ENCODE results near the gene SLC38A8. TPM values are rescaled to one million over a fixed set of nuclear protein-coding genes. Genes with fewer than 3 reads are reported as not detected.

Gene SLC38A8
- polyA plus RNA-seq, 2 of the 4 experiments (the other 2 are of a cell fraction), result not detected

DNA sequence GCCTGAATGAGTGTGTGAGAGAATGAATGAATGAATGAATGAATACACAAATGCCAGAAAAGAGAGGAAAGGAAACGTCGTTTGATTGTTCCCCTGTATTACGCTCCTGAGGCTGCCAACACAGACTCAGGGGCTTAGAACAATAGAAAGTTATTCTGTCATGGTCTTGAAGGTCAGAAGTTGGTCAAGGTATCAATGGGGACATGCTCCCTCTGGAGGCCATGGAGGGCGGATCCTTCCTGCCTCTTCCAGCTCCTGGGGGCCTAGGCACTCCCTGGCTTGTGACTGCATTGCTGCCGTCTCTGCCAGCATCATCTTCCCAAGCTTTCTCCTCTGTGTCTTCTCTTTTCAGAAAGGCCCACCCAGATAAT lies 1.5 kb upstream of the SLC38A8 start:
- no peak overlapping the region for H3K27ac ChIP-seq
- 56% methylated on average over 5 of the region's 5 CpGs for WGBS (ENCODE audit: missing lambda C conversion rate)
- DNase-seq (ENCODE audit: low read depth in 1 of 2, low spot score in 1 of 2), result peak; percentile 42 to 53
- ChIA-PET POLR2A (no interaction called here), CTCF (interaction anchor here (0.6 to 11.3 kb wide), 14 partner anchors 9 to 380 kb away, joined by 3 to 87 read pairs (median 4); no protein-coding TSS in a partner anchor)
- ATAC-seq, result peak; percentile 61 to 84; a peak in 4 of 6 replicates
- FAIRE-seq, result no peak
- TF ChIP-seq ZFP36 (IDR thresholded peaks at IDR 0.05; ENCODE audit: borderline replicate concordance, partially characterized antibody), result no peak
- TF ChIP-seq RAD21 (conservative IDR thresholded peaks at IDR 0.05 in 1 of 2, IDR thresholded peaks at IDR 0.05 in 1 of 2), result peak; percentile 36 to 55; a peak in 4 of 5 replicates
- no peak for TF ChIP-seq ZSCAN20 (CRISPR knock-in tag; IDR thresholded peaks at IDR 0.05)
- TF ChIP-seq, protein P1, sequence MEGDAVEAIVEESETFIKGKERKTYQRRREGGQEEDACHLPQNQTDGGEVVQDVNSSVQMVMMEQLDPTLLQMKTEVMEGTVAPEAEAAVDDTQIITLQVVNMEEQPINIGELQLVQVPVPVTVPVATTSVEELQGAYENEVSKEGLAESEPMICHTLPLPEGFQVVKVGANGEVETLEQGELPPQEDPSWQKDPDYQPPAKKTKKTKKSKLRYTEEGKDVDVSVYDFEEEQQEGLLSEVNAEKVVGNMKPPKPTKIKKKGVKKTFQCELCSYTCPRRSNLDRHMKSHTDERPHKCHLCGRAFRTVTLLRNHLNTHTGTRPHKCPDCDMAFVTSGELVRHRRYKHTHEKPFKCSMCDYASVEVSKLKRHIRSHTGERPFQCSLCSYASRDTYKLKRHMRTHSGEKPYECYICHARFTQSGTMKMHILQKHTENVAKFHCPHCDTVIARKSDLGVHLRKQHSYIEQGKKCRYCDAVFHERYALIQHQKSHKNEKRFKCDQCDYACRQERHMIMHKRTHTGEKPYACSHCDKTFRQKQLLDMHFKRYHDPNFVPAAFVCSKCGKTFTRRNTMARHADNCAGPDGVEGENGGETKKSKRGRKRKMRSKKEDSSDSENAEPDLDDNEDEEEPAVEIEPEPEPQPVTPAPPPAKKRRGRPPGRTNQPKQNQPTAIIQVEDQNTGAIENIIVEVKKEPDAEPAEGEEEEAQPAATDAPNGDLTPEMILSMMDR (IDR thresholded peaks at IDR 0.05), result peak; percentile 46; the same call in 2 of the 3 replicates
- no peak for TF ChIP-seq CHD4 (IDR thresholded peaks at IDR 0.05; ENCODE audit: borderline replicate concordance)
- peak; percentile 44; the same call in 2 of the 3 replicates for TF ChIP-seq SMC3 (IDR thresholded peaks at IDR 0.05)
- TF ChIP-seq, protein P2, sequence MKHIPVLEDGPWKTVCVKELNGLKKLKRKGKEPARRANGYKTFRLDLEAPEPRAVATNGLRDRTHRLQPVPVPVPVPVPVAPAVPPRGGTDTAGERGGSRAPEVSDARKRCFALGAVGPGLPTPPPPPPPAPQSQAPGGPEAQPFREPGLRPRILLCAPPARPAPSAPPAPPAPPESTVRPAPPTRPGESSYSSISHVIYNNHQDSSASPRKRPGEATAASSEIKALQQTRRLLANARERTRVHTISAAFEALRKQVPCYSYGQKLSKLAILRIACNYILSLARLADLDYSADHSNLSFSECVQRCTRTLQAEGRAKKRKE (CRISPR knock-in tag; IDR thresholded peaks at IDR 0.05; ENCODE audit: low read depth), result no peak
- no peak for TF ChIP-seq FOXS1 (CRISPR knock-in tag; IDR thresholded peaks at IDR 0.05)
- no peak for TF ChIP-seq CBX2 (IDR thresholded peaks at IDR 0.05; ENCODE audit: borderline replicate concordance, low read depth)
- H3K4me3 ChIP-seq, result no peak overlapping the region
- H3K4me2 ChIP-seq, result no peak overlapping the region
- no peaks in the 10 kb centered on the region for H3K9me3 ChIP-seq
- H3K4me1 ChIP-seq, result no peaks in the 10 kb centered on the region

DNA sequence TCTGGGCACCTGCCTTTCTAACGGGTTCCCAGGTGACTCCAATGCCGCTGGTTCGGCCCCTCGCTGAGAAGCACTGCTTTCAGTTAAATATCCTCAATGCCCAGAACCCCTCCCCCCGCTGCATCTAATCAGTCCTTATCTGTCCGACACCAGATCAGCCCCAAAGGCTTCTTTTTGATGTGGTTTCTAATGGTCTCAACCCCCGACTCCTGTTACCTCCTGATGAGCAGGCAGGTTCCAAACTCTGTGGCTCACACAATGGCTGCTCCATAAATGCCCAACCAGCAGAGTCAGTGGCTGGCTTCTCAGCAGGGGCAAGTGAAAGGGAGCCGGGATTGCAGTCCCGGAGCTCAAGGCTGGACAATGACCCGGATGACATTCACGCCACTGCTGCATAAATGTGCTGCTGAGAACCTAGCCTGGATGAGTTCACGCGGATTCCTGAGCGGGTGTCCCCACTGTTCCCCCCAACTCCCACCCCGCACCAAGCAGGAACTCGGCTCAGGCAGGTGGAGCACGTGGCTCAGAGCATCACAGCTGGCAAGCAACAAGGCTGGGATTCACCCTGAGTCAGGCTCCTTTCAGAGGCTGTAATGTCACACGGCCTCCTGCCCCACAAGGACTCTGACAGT lies 1.0 kb upstream of the SLC38A8 start:
- ChIA-PET CTCF (interaction anchor here (1.1 to 11.3 kb wide), 8 partner anchors 10 to 218 kb away, joined by 4 to 87 read pairs (median 10); no protein-coding TSS in a partner anchor), POLR2A (no interaction called here)
- Histone ChIP-seq H3K9me3 (no peaks in the 10 kb centered on the region), H3K4me2 (no peak overlapping the region), H3K27ac (no peak overlapping the region), H3K4me3 (no peak overlapping the region), H3K4me1 (no peaks in the 10 kb centered on the region)
- no peak for FAIRE-seq
- DNase-seq (ENCODE audit: low read depth in 1 of 2, low spot score in 1 of 2), result no peak
- peak in 1 of 2 experiments; percentile 15; a peak in 3 of 6 replicates for ATAC-seq
- TF ChIP-seq, protein P2 (CRISPR knock-in tag; IDR thresholded peaks at IDR 0.05; ENCODE audit: low read depth), result no peak
- TF ChIP-seq HOXA7 (CRISPR knock-in tag; IDR thresholded peaks at IDR 0.05) (no peak), GATA3 (IDR thresholded peaks at IDR 0.05; ENCODE audit: borderline replicate concordance) (no peak), RNF2 (IDR thresholded peaks at IDR 0.05; ENCODE audit: borderline replicate concordance, low read depth) (no peak), FOXS1 (CRISPR knock-in tag; IDR thresholded peaks at IDR 0.05) (no peak)
- 90% methylated on average over 17 of the region's 18 CpGs for WGBS (ENCODE audit: missing lambda C conversion rate)

DNA sequence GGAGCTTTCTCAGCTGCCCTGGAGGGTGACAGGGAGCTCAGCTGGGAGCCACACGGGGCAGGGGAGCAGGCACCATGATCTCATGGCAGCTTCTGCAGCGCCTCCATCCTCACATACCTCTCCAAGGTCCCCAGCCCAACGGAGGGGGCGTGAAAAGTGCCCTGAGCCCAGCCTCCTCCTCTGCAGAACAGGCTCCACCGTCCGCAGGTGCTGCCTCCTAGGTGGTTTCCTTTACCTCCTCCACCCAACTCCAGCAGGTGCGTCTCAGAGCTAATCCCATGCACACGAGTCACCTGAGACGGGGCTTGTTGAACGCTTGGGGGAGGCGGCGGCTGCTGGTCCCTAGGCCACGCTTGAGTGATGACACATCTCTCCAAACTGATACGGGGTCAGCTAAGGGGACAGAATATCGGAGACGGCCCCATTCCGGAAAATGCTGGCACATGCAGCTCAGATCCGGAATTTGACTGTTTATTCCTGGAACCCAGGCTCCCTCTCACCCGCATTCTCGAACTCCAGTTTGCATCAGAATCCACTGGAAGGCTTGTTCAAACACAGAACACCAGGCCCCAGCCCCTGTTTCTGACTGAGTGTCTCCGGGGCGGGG lies 387 bp upstream of the SLC38A8 start:
- FAIRE-seq, result no peak
- no peak overlapping the region for H3K4me2 ChIP-seq
- ChIA-PET CTCF (interaction anchor here (0.7 to 11.3 kb wide), 8 partner anchors 12 to 218 kb away, joined by 3 to 87 read pairs (median 10); no protein-coding TSS in a partner anchor), POLR2A (no interaction called here)
- no peaks in the 10 kb centered on the region for H3K4me1 ChIP-seq
- no peaks in the 10 kb centered on the region for H3K9me3 ChIP-seq
- no peak for TF ChIP-seq RFX5 (IDR thresholded peaks at IDR 0.05)
- no peak for TF ChIP-seq RNF2 (IDR thresholded peaks at IDR 0.05; ENCODE audit: borderline replicate concordance, low read depth)
- TF ChIP-seq EP300 (IDR thresholded peaks at IDR 0.05), result no peak
- no peak for TF ChIP-seq MYC (IDR thresholded peaks at IDR 0.05; ENCODE audit: borderline replicate concordance, low read length)
- TF ChIP-seq CBX8 (IDR thresholded peaks at IDR 0.05), result no peak
- TF ChIP-seq, protein P3, sequence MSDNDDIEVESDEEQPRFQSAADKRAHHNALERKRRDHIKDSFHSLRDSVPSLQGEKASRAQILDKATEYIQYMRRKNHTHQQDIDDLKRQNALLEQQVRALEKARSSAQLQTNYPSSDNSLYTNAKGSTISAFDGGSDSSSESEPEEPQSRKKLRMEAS (IDR thresholded peaks at IDR 0.05), result no peak
- no peak for TF ChIP-seq HEYL (CRISPR knock-in tag; IDR thresholded peaks at IDR 0.05)
- ATAC-seq, result no peak
- no peak overlapping the region for H3K4me3 ChIP-seq
- 77% methylated on average over 21 of the region's 22 CpGs for WGBS (ENCODE audit: missing lambda C conversion rate)
- no peak for DNase-seq (ENCODE audit: low read depth in 1 of 2, low spot score in 1 of 2)
- H3K27ac ChIP-seq, result no peak overlapping the region
